Activated CD8-positive, alpha-beta memory T cell treated with anti-CD3 and anti-CD28 coated beads, Interleukin-2, amount 10 ng/mL, durations not matched to agents 7 days and 5 days (primary cell): ENCODE measurements around the gene PLOD3. TPM values are rescaled to one million over a fixed set of nuclear protein-coding genes. Genes with fewer than 3 reads are reported as not detected.

ENCODE experiments used
- ATAC-seq: fragments of 150-1000 bp; cut with Tn5 transposase; one replicate; pipeline ENCODE4 v1.10.0; 2021; ENCODE audit warnings: moderate library complexity
- CTCF ChIA-PET: fragments of 350-600 bp; sonication (Branson Sonifier 250); formaldehyde crosslinking; loops from one replicate; lab custom pipeline; 2021; ENCODE audit warnings: antibody characterized with exemption; lab: Charles Lee
- DNase-seq: peaks from one replicate; pipeline ENCODE4 v3.0.0-alpha.2; 2020
- H3K27ac Mint-ChIP-seq: one replicate; pipeline ENCODE4 v1.8.0; 2021; ENCODE audit warnings: mild to moderate bottlenecking, mixed read lengths
- H3K27me3 Mint-ChIP-seq: one replicate; pipeline ENCODE4 v1.8.0; 2021; ENCODE audit warnings: mixed read lengths
- H3K36me3 Mint-ChIP-seq: one replicate; pipeline ENCODE4 v1.8.0; 2021; ENCODE audit warnings: mild to moderate bottlenecking, mixed read lengths
- H3K4me1 Mint-ChIP-seq: one replicate; pipeline ENCODE4 v1.8.0; 2021; ENCODE audit warnings: mixed read lengths
- H3K4me3 Mint-ChIP-seq: one replicate; pipeline ENCODE4 v1.8.0; 2021; ENCODE audit warnings: mild to moderate bottlenecking, moderate library complexity, mixed read lengths
- H3K9me3 Mint-ChIP-seq: one replicate; pipeline ENCODE4 v1.8.0; 2022; ENCODE audit warnings: low read depth, mixed read lengths
- total RNA-seq, 2 experiments: library from RNA; stranded (reverse); gene quantifications; one replicate each; pipeline ENCODE4 v1.2.3, GENCODE V29; 2021

Gene PLOD3
- total RNA-seq, 2 experiments from 2014 or later: 41.6 to 42.3 TPM

GRCh38 chr7:101244375-101245146 is 27.2 kb upstream of the PLOD3 start, which contains the start of gene FIS1:
TSS of gene FIS1 (minus strand) at chr7:101245081. CDS start at chr7:101245004, 77 bp downstream.
- no peaks in the 10 kb centered on the region for H3K27me3 Mint-ChIP-seq
- H3K4me1 Mint-ChIP-seq: peaks cover 31% of the 10 kb centered on the region
- DNase-seq (peak; percentile 95), ATAC-seq (peak; percentile 97)
- H3K36me3 Mint-ChIP-seq: peaks cover 12% of the 10 kb centered on the region
- no peaks in the 10 kb centered on the region for H3K9me3 Mint-ChIP-seq
- peak within 1 kb of the TSS; percentile 91 for H3K4me3 Mint-ChIP-seq
- CTCF ChIA-PET: interaction anchor here (0.5 to 5.3 kb wide), 23 partner anchors 8 to 159 kb away, joined by 3 to 69 read pairs (median 7); partner anchors contain the start of genes IFT22, PLOD3, TRIM56 and VGF
- peak within 1 kb of the TSS; percentile 94 for H3K27ac Mint-ChIP-seq

GRCh38 chr7:101243646-101244374 is 26.4 kb upstream of the PLOD3 start:
- Mint-ChIP-seq H3K4me1 (peaks cover 31% of the 10 kb centered on the region), H3K4me3 (peak overlapping the region; percentile 91), H3K36me3 (peaks cover 12% of the 10 kb centered on the region), H3K27me3 (no peaks in the 10 kb centered on the region), H3K27ac (peak overlapping the region; percentile 94), H3K9me3 (no peaks in the 10 kb centered on the region)
- ATAC-seq: no peak
- CTCF ChIA-PET: interaction anchor here (0.7 to 5.3 kb wide), 23 partner anchors 9 to 158 kb away, joined by 3 to 69 read pairs (median 7); partner anchors contain the start of genes IFT22, PLOD3, TRIM56 and VGF
- no peak for DNase-seq

- H3K36me3 Mint-ChIP-seq: peaks cover 7% of the 10 kb centered on the region
- no peak for ATAC-seq
- no peaks in the 10 kb centered on the region for H3K9me3 Mint-ChIP-seq
- H3K27me3 Mint-ChIP-seq: no peaks in the 10 kb centered on the region
- CTCF ChIA-PET: interaction anchor here (5.3 kb wide), 1 partner anchor 24 kb away, joined by 69 read pairs; the partner anchor contains the start of genes PLOD3 and ZNHIT1
- DNase-seq: no peak
- no peak overlapping the region for H3K4me3 Mint-ChIP-seq
- H3K4me1 Mint-ChIP-seq: peaks cover 24% of the 10 kb centered on the region
- no peak overlapping the region for H3K27ac Mint-ChIP-seq
Measured at GRCh38 chr7:101241443-101242349, 24.3 kb upstream of the PLOD3 start.

- DNase-seq: no peak
- Mint-ChIP-seq H3K9me3 (no peaks in the 10 kb centered on the region), H3K36me3 (peaks cover 6% of the 10 kb centered on the region), H3K4me1 (peaks cover 22% of the 10 kb centered on the region), H3K27ac (no peak overlapping the region), H3K4me3 (no peak overlapping the region), H3K27me3 (no peaks in the 10 kb centered on the region)
- CTCF ChIA-PET: interaction anchor here (5.3 kb wide), 1 partner anchor 24 kb away, joined by 69 read pairs; the partner anchor contains the start of genes PLOD3 and ZNHIT1
- ATAC-seq: no peak
Measured at GRCh38 chr7:101241015-101241363, 23.6 kb upstream of the PLOD3 start.

- Mint-ChIP-seq H3K4me3 (no peak overlapping the region), H3K27me3 (no peaks in the 10 kb centered on the region), H3K9me3 (no peaks in the 10 kb centered on the region), H3K4me1 (peaks cover 17% of the 10 kb centered on the region), H3K36me3 (peaks cover 1% of the 10 kb centered on the region), H3K27ac (no peak overlapping the region)
- ATAC-seq (no peak), DNase-seq (no peak)
- CTCF ChIA-PET: interaction anchor here (5.3 kb wide), 1 partner anchor 23 kb away, joined by 69 read pairs; the partner anchor contains the start of genes PLOD3 and ZNHIT1
Measured at GRCh38 chr7:101240226-101241014, 23.0 kb upstream of the PLOD3 start.

- H3K4me1 Mint-ChIP-seq: peaks cover 13% of the 10 kb centered on the region
- no peaks in the 10 kb centered on the region for H3K9me3 Mint-ChIP-seq
- H3K36me3 Mint-ChIP-seq: peaks cover 1% of the 10 kb centered on the region
- no peaks in the 10 kb centered on the region for H3K27me3 Mint-ChIP-seq
- H3K4me3 Mint-ChIP-seq: no peak overlapping the region
- CTCF ChIA-PET: no interaction called here
- no peak overlapping the region for H3K27ac Mint-ChIP-seq
- ATAC-seq (no peak), DNase-seq (no peak)
Measured at GRCh38 chr7:101239951-101240220, 22.5 kb upstream of the PLOD3 start.

GRCh38 chr7:101239191-101239950 is 22.0 kb upstream of the PLOD3 start:
- no peak for DNase-seq
- CTCF ChIA-PET: interaction anchor here (0.7 kb wide), 1 partner anchor 65 kb away, joined by 3 read pairs; no protein-coding TSS in a partner anchor
- H3K9me3 Mint-ChIP-seq: no peaks in the 10 kb centered on the region
- H3K4me3 Mint-ChIP-seq: no peak overlapping the region
- H3K27me3 Mint-ChIP-seq: no peaks in the 10 kb centered on the region
- H3K27ac Mint-ChIP-seq: no peak overlapping the region
- peaks cover 11% of the 10 kb centered on the region for H3K4me1 Mint-ChIP-seq
- no peak for ATAC-seq
- H3K36me3 Mint-ChIP-seq: peaks cover 1% of the 10 kb centered on the region

- no peak overlapping the region for H3K27ac Mint-ChIP-seq
- H3K9me3 Mint-ChIP-seq: no peaks in the 10 kb centered on the region
- no peak for ATAC-seq
- H3K4me3 Mint-ChIP-seq: no peak overlapping the region
- peaks cover 5% of the 10 kb centered on the region for H3K4me1 Mint-ChIP-seq
- no peaks in the 10 kb centered on the region for H3K36me3 Mint-ChIP-seq
- H3K27me3 Mint-ChIP-seq: no peaks in the 10 kb centered on the region
- no peak for DNase-seq
- CTCF ChIA-PET: no interaction called here
Measured at GRCh38 chr7:101238226-101239182, 21.1 kb upstream of the PLOD3 start.

GRCh38 chr7:101237206-101238067 is 20.1 kb upstream of the PLOD3 start, which contains the start of gene CLDN15:
TSS of gene CLDN15 (minus strand) at chr7:101237802. CDS start at chr7:101237581, 221 bp downstream.
- no peak for ATAC-seq
- CTCF ChIA-PET: interaction anchor here (1.1 kb wide), 1 partner anchor 45 kb away, joined by 3 read pairs; no protein-coding TSS in a partner anchor
- Mint-ChIP-seq H3K4me3 (no peak within 1 kb of the TSS), H3K9me3 (no peaks in the 10 kb centered on the region), H3K36me3 (no peaks in the 10 kb centered on the region), H3K27ac (no peak within 1 kb of the TSS), H3K27me3 (no peaks in the 10 kb centered on the region), H3K4me1 (no peaks in the 10 kb centered on the region)
- no peak for DNase-seq

- Mint-ChIP-seq H3K36me3 (no peaks in the 10 kb centered on the region), H3K4me1 (no peaks in the 10 kb centered on the region), H3K27me3 (no peaks in the 10 kb centered on the region), H3K4me3 (no peak overlapping the region), H3K27ac (no peak overlapping the region), H3K9me3 (no peaks in the 10 kb centered on the region)
- ATAC-seq (no peak), DNase-seq (no peak)
- CTCF ChIA-PET: interaction anchor here (1.1 kb wide), 1 partner anchor 47 kb away, joined by 3 read pairs; no protein-coding TSS in a partner anchor
Measured at GRCh38 chr7:101236292-101236835, 19.0 kb upstream of the PLOD3 start.
